ENCODE data around the gene ARL4D.

Gene ARL4D

GRCh38 chr17:43444223-43445008 lies 45.6 kb downstream of the ARL4D start (continued):
- TF ChIP-seq RBAK (tag by site-specific recombination; IDR thresholded peaks at IDR 0.05), result no peak
- peak; percentile 64; the same call in 1 of the 2 replicates for TF ChIP-seq FEZF1 (tag by site-specific recombination; IDR thresholded peaks at IDR 0.05)

- Histone ChIP-seq H3K4me1 (ENCODE audit: control insufficient read depth, insufficient read depth, low read length) (peaks cover 9% of the 10 kb centered on the region), H3K36me3 (ENCODE audit: control insufficient read depth in 2 of 2, insufficient read depth in 1 of 2, low read length in 2 of 2) (no peaks in the 10 kb centered on the region), H3K4me3 (ENCODE audit: low read depth, low read length) (no peak overlapping the region), H3K27ac (ENCODE audit: extremely low read depth, low read depth, low read length) (no peak overlapping the region), H3K9me3 (ENCODE audit: control insufficient read depth, insufficient read depth, low read depth, low read length) (no peaks in the 10 kb centered on the region)
- POLR2A ChIA-PET, result interaction anchor here (1.0 to 1.2 kb wide), 2 partner anchors 26 to 57 kb away, joined by 3 to 4 read pairs; no protein-coding TSS in a partner anchor
- CTCF ChIA-PET, result interaction anchor here (0.5 to 1.4 kb wide), 7 partner anchors 11 to 1548 kb away, joined by 3 to 6 read pairs (median 3); partner anchors contain the start of gene DHX8
- TF ChIP-seq ZBTB20 (tag by site-specific recombination; IDR thresholded peaks at IDR 0.05) (no peak), ZFP41 (tag by site-specific recombination; IDR thresholded peaks at IDR 0.05; ENCODE audit: borderline replicate concordance) (no peak), ZNF132 (tag by site-specific recombination; IDR thresholded peaks at IDR 0.05; ENCODE audit: borderline replicate concordance) (no peak), ZNF274 (IDR thresholded peaks at IDR 0.05; ENCODE audit: low read length) (no peak), ZNF274 (tag by site-specific recombination; IDR thresholded peaks at IDR 0.05; ENCODE audit: borderline replicate concordance) (no peak), SCRT2 (tag by site-specific recombination; IDR thresholded peaks at IDR 0.05) (peak; percentile 38), ZNF350 (tag by site-specific recombination; IDR thresholded peaks at IDR 0.05) (no peak), YY1 (tag by site-specific recombination; IDR thresholded peaks at IDR 0.05) (no peak), BCL11B (tag by site-specific recombination; IDR thresholded peaks at IDR 0.05; ENCODE audit: low read depth) (no peak), ZNF292 (tag by site-specific recombination; IDR thresholded peaks at IDR 0.05; ENCODE audit: borderline replicate concordance, low read depth) (no peak), ZNF138 (tag by site-specific recombination; IDR thresholded peaks at IDR 0.05; ENCODE audit: borderline replicate concordance) (no peak), ZNF362 (tag by site-specific recombination; IDR thresholded peaks at IDR 0.05) (no peak), GLIS2 (tag by site-specific recombination; IDR thresholded peaks at IDR 0.05) (no peak), GLIS1 (tag by site-specific recombination; IDR thresholded peaks at IDR 0.05) (no peak), ZNF335 (tag by site-specific recombination; conservative IDR thresholded peaks at IDR 0.05) (no peak), ZNF514 (tag by site-specific recombination; IDR thresholded peaks at IDR 0.05) (no peak), ZNF768 (tag by site-specific recombination; IDR thresholded peaks at IDR 0.05) (0 out of 2 replicates have a peak, but pooled peaks have one; percentile 2), ZBTB17 (tag by site-specific recombination; IDR thresholded peaks at IDR 0.05) (no peak), ZNF211 (tag by site-specific recombination; IDR thresholded peaks at IDR 0.05; ENCODE audit: low read depth) (peak; percentile 97), SETDB1 (IDR thresholded peaks at IDR 0.05; ENCODE audit: insufficient read length, low read length) (no peak), ZBTB8A (tag by site-specific recombination; IDR thresholded peaks at IDR 0.05) (no peak), ZSCAN30 (tag by site-specific recombination; IDR thresholded peaks at IDR 0.05) (0 out of 2 replicates have a peak, but pooled peaks have one; percentile 39)
These were observed 46.3 kb downstream of the ARL4D start for GRCh38 chr17:43445009-43445589.

Data from HEK293 (cell line).